ENCODE results near the gene HPSE2.

HPSE2 gene

GRCh38 chr10:98696516-98696915 lies 539.1 kb downstream of the HPSE2 start:
- no peak for FAIRE-seq
- DNase-seq (ENCODE audit: low spot score), result no peak

- FAIRE-seq (no peak), DNase-seq (ENCODE audit: low spot score) (no peak)
Observed at GRCh38 chr10:98694883-98695282, 540.8 kb downstream of the HPSE2 start.

- FAIRE-seq, result peak; percentile 20
- no peak for DNase-seq (ENCODE audit: low spot score)
Observed at GRCh38 chr10:98694014-98694413, 541.6 kb downstream of the HPSE2 start.

GRCh38 chr10:98687685-98688084 lies 548.0 kb downstream of the HPSE2 start:
- DNase-seq (ENCODE audit: low spot score) (no peak), FAIRE-seq (no peak)

- FAIRE-seq (no peak), DNase-seq (ENCODE audit: low spot score) (no peak)
Observed at GRCh38 chr10:98684019-98684899, 551.4 kb downstream of the HPSE2 start.

- no peak for FAIRE-seq
Observed at GRCh38 chr10:98676895-98677294, 558.8 kb downstream of the HPSE2 start.

GRCh38 chr10:98675902-98676301 lies 559.8 kb downstream of the HPSE2 start:
- FAIRE-seq, result no peak

More at GRCh38 chr10:98676895-98677294, 558.8 kb downstream of the HPSE2 start:
- DNase-seq (ENCODE audit: low spot score), result no peak

GRCh38 chr10:98673171-98673782 lies 562.4 kb downstream of the HPSE2 start:
- FAIRE-seq (no peak), DNase-seq (ENCODE audit: low spot score) (no peak)

More at GRCh38 chr10:98675902-98676301, 559.8 kb downstream of the HPSE2 start:
- DNase-seq (ENCODE audit: low spot score), result no peak

GRCh38 chr10:98667081-98667480 lies 568.6 kb downstream of the HPSE2 start:
- no peak for FAIRE-seq
- DNase-seq (ENCODE audit: low spot score), result no peak

- no peak for FAIRE-seq
Observed at GRCh38 chr10:98666276-98666675, 569.4 kb downstream of the HPSE2 start.

GRCh38 chr10:98664329-98665042 lies 571.2 kb downstream of the HPSE2 start:
- no peak for FAIRE-seq
- peak; percentile 36 for DNase-seq (ENCODE audit: low spot score)

More at GRCh38 chr10:98666276-98666675, 569.4 kb downstream of the HPSE2 start:
- no peak for DNase-seq (ENCODE audit: low spot score)

- DNase-seq (ENCODE audit: low spot score) (no peak), FAIRE-seq (no peak)
Observed at GRCh38 chr10:98659951-98660350, 575.7 kb downstream of the HPSE2 start.

GRCh38 chr10:98655492-98655891 lies 580.2 kb downstream of the HPSE2 start:
- FAIRE-seq (no peak), DNase-seq (ENCODE audit: low spot score) (no peak)

GRCh38 chr10:98649170-98649569 lies 586.5 kb downstream of the HPSE2 start:
- DNase-seq (ENCODE audit: low spot score) (no peak), FAIRE-seq (no peak)

GRCh38 chr10:98646998-98647917 lies 588.4 kb downstream of the HPSE2 start:
- FAIRE-seq (no peak), DNase-seq (ENCODE audit: low spot score) (no peak)

GRCh38 chr10:98644466-98644865 lies 591.2 kb downstream of the HPSE2 start:
- DNase-seq (ENCODE audit: low spot score) (no peak), FAIRE-seq (no peak)

- FAIRE-seq (no peak), DNase-seq (ENCODE audit: low spot score) (no peak)
Observed at GRCh38 chr10:98642281-98642680, 593.4 kb downstream of the HPSE2 start.

GRCh38 chr10:98638920-98639319 lies 596.7 kb downstream of the HPSE2 start:
- no peak for FAIRE-seq
- no peak for DNase-seq (ENCODE audit: low spot score)

- FAIRE-seq (no peak), DNase-seq (ENCODE audit: low spot score) (no peak)
Observed at GRCh38 chr10:98636921-98637329, 598.7 kb downstream of the HPSE2 start.

GRCh38 chr10:98632456-98633150 lies 603.0 kb downstream of the HPSE2 start:
- DNase-seq (ENCODE audit: low spot score), result no peak
- no peak for FAIRE-seq

Data from urothelium cell line (cell line).